ENCODE data around the gene APBA2. TPM values are rescaled to one million over a fixed set of nuclear protein-coding genes. Genes with fewer than 3 reads are reported as not detected.
"Not testable (repeated sequence)": the region's sequence is repeated elsewhere in the genome, so short reads cannot be mapped to it uniquely, and the experiment has no call there.

The APBA2 gene
- total RNA-seq, 4 donors from 2014 or later, result 2.3 to 15.0 (median 4.6) TPM; not detected in 1

- intact Hi-C loops (cut with DNase I; ENCODE audit: low total_unique reads), result no loop called here
- Histone ChIP-seq H3K4me1 (no peaks in the 10 kb centered on the region), H3K27ac (no peak overlapping the region), H3K36me3 (no peaks in the 10 kb centered on the region), H3K4me3 (no peak overlapping the region), H3K9me3 (no peaks in the 10 kb centered on the region), H3K27me3 (no peaks in the 10 kb centered on the region)
- no peak for TF ChIP-seq CTCF (IDR thresholded peaks at IDR 0.05)
- no peak for TF ChIP-seq POLR2A (IDR thresholded peaks at IDR 0.05)
- no peak for DNase-seq
Measured at GRCh38 chr15:29162411-29162810, 276.6 kb downstream of the APBA2 start.

- H3K27ac ChIP-seq; intact Hi-C loops (cut with DNase I; ENCODE audit: low total_unique reads); H3K27me3 ChIP-seq; H3K36me3 ChIP-seq; H3K9me3 ChIP-seq; H3K4me1 ChIP-seq; DNase-seq; H3K4me3 ChIP-seq: not testable (repeated sequence)
Measured at GRCh38 chr15:29167122-29167521, 281.3 kb downstream of the APBA2 start.

Other genes with a start within 250 kb of the APBA2 start
- 1 to 10 TPM in 2 of 4 donors, under 1 TPM in 1, not detected in 1; 0.26 to 5.1 (median 4.2) TPM for gene GOLGA8M, start 173.6 kb upstream of the APBA2 start, total RNA-seq
- gene GOLGA6L7, start 37.3 kb upstream of the APBA2 start, total RNA-seq, result not detected